ENCODE results near the gene ADIPOQ. TPM values are rescaled to one million over a fixed set of nuclear protein-coding genes. Genes with fewer than 3 reads are reported as not detected.
"Not testable (repeated sequence)": the region's sequence is repeated elsewhere in the genome, so short reads cannot be mapped to it uniquely, and the experiment has no call there.

ADIPOQ gene
- polyA plus RNA-seq, 1 of the 3 experiments (the other 2 are of a cell fraction), result not detected

- Histone ChIP-seq H2AFZ (ENCODE audit: low read depth) (no peak overlapping the region), H3K4me3 (ENCODE audit: low read depth in 2 of 2, low read length in 1 of 2) (no peak overlapping the region), H3K9ac (no peak overlapping the region), H3K27me3 (ENCODE audit: insufficient read depth) (no peaks in the 10 kb centered on the region), H3K4me2 (no peak overlapping the region), H3K4me1 (ENCODE audit: control insufficient read depth in 1 of 2, insufficient read depth in 2 of 2, low read depth in 1 of 2, low read length in 1 of 2) (peaks cover 1 to 9% of the 10 kb centered on the region in 2 experiments; a peak in 2 of 4 replicates), H3K79me2 (ENCODE audit: insufficient read depth) (peaks cover 8% of the 10 kb centered on the region), H3K27ac (ENCODE audit: low read depth in 2 of 2, low read length in 1 of 2) (no peak overlapping the region), H3F3A (replicated peaks; ENCODE audit: insufficient read depth) (peaks cover 4% of the 10 kb centered on the region), H3K9me2 (no peaks in the 10 kb centered on the region), H3K36me3 (replicated peaks in 1 of 2; ENCODE audit: control insufficient read depth in 1 of 2, insufficient read depth in 2 of 2, low read length in 1 of 2) (no peaks in the 10 kb centered on the region), H4K20me1 (ENCODE audit: insufficient read depth) (no peaks in the 10 kb centered on the region), H3K9me3 (no peaks in the 10 kb centered on the region)
- DNase-seq, result no peak
- TF ChIP-seq GABPA (IDR thresholded peaks at IDR 0.05; ENCODE audit: low read depth), result no peak
- no peak for TF ChIP-seq GATA2 (CRISPR knock-in tag; IDR thresholded peaks at IDR 0.05)
- no peak for TF ChIP-seq CHD2 (IDR thresholded peaks at IDR 0.05; ENCODE audit: low read length, partially characterized antibody)
- TF ChIP-seq POLR2AphosphoS5 (IDR thresholded peaks at IDR 0.05; ENCODE audit: low read depth, low read length), result no peak
- no peak for TF ChIP-seq TCF12 (IDR thresholded peaks at IDR 0.05)
- TF ChIP-seq FOXM1 (IDR thresholded peaks at IDR 0.05; ENCODE audit: low read depth), result no peak
- TF ChIP-seq RFX5 (IDR thresholded peaks at IDR 0.05; ENCODE audit: low read length), result no peak
- no peak for TF ChIP-seq TAF1 (IDR thresholded peaks at IDR 0.05; ENCODE audit: borderline replicate concordance, low read depth, low read length)
- 58% methylated on average over 5 of the region's 5 CpGs for WGBS (ENCODE audit: low lambda C conversion rate)
- POLR2A ChIA-PET, result no interaction called here
- CTCF ChIA-PET, result interaction anchor here (1.0 kb wide), 1 partner anchor 194 kb away, joined by 3 read pairs; no protein-coding TSS in a partner anchor
These were observed 32.0 kb upstream of the ADIPOQ start for GRCh38 chr3:186810336-186810996.

- DNase-seq; H3K4me1 ChIP-seq (ENCODE audit: control insufficient read depth in 1 of 2, insufficient read depth in 2 of 2, low read depth in 1 of 2, low read length in 1 of 2); POLR2A ChIA-PET; H3K27ac ChIP-seq (ENCODE audit: low read depth in 2 of 2, low read length in 1 of 2); H3K9ac ChIP-seq; H3K4me3 ChIP-seq (ENCODE audit: low read depth in 2 of 2, low read length in 1 of 2); H3K9me2 ChIP-seq; H2AFZ ChIP-seq (ENCODE audit: low read depth); H3K79me2 ChIP-seq (ENCODE audit: insufficient read depth); H3K36me3 ChIP-seq (replicated peaks in 1 of 2; ENCODE audit: control insufficient read depth in 1 of 2, insufficient read depth in 2 of 2, low read length in 1 of 2); H3K27me3 ChIP-seq (ENCODE audit: insufficient read depth); H3K9me3 ChIP-seq; H4K20me1 ChIP-seq (ENCODE audit: insufficient read depth); H3F3A ChIP-seq (replicated peaks; ENCODE audit: insufficient read depth); CTCF ChIA-PET; H3K4me2 ChIP-seq: not testable (repeated sequence)
- WGBS (ENCODE audit: low lambda C conversion rate), result 91% methylated on average over 10 of the region's 29 CpGs
These were observed 31.2 kb upstream of the ADIPOQ start for GRCh38 chr3:186811313-186811712.

GRCh38 chr3:186814100-186814499 lies 28.4 kb upstream of the ADIPOQ start:
- Histone ChIP-seq H3K4me1 (ENCODE audit: control insufficient read depth in 1 of 2, insufficient read depth in 2 of 2, low read depth in 1 of 2, low read length in 1 of 2) (no peaks in the 10 kb centered on the region), H3K9ac (no peak overlapping the region), H3K36me3 (replicated peaks in 1 of 2; ENCODE audit: control insufficient read depth in 1 of 2, insufficient read depth in 2 of 2, low read length in 1 of 2) (no peaks in the 10 kb centered on the region), H4K20me1 (ENCODE audit: insufficient read depth) (no peaks in the 10 kb centered on the region), H3K27ac (ENCODE audit: low read depth in 2 of 2, low read length in 1 of 2) (no peak overlapping the region), H3F3A (replicated peaks; ENCODE audit: insufficient read depth) (no peaks in the 10 kb centered on the region), H3K9me2 (no peaks in the 10 kb centered on the region), H3K4me2 (no peak overlapping the region), H2AFZ (ENCODE audit: low read depth) (no peak overlapping the region), H3K79me2 (ENCODE audit: insufficient read depth) (no peaks in the 10 kb centered on the region), H3K27me3 (ENCODE audit: insufficient read depth) (no peaks in the 10 kb centered on the region), H3K4me3 (ENCODE audit: low read depth in 2 of 2, low read length in 1 of 2) (no peak overlapping the region), H3K9me3 (no peaks in the 10 kb centered on the region)
- TF ChIP-seq TCF12 (IDR thresholded peaks at IDR 0.05) (no peak), RCOR1 (IDR thresholded peaks at IDR 0.05; ENCODE audit: low read length) (no peak), NRF1 (IDR thresholded peaks at IDR 0.05; ENCODE audit: low read depth, low read length) (no peak), ZBTB33 (IDR thresholded peaks at IDR 0.05; ENCODE audit: borderline replicate concordance, low read depth) (no peak), EP300 (IDR thresholded peaks at IDR 0.05; ENCODE audit: borderline replicate concordance in 1 of 2, low read depth in 1 of 2, low read length in 1 of 2) (no peak), FOXJ3 (CRISPR knock-in tag; IDR thresholded peaks at IDR 0.05) (no peak), TAF1 (IDR thresholded peaks at IDR 0.05; ENCODE audit: borderline replicate concordance, low read depth, low read length) (no peak), RAD21 (IDR thresholded peaks at IDR 0.05; ENCODE audit: low read length) (no peak)
- CTCF ChIA-PET, result no interaction called here
- no peak for DNase-seq
- WGBS (ENCODE audit: low lambda C conversion rate), result 82% methylated on average over 4 of the region's 4 CpGs
- POLR2A ChIA-PET, result no interaction called here
